ENCODE measurements around the gene ZNF217. TPM values are rescaled to one million over a fixed set of nuclear protein-coding genes. Genes with fewer than 3 reads are reported as not detected.
"Not testable (repeated sequence)": the region's sequence is repeated elsewhere in the genome, so short reads cannot be mapped to it uniquely, and the experiment has no call there.

The ZNF217 gene
- total RNA-seq, 2 experiments from 2014 or later: 37.2 to 38.3 TPM

- H3K9me3 Mint-ChIP-seq; H3K27me3 Mint-ChIP-seq (ENCODE audit: low read depth); H3K27ac Mint-ChIP-seq; H3K4me1 Mint-ChIP-seq (ENCODE audit: low read depth); DNase-seq; CTCF ChIA-PET; H3K4me3 Mint-ChIP-seq; H3K36me3 Mint-ChIP-seq (ENCODE audit: low read depth); intact Hi-C loops (cut with micrococcal nuclease): not testable (repeated sequence)
Measured at GRCh38 chr20:53551719-53552571, 41.7 kb downstream of the ZNF217 start.

GRCh38 chr20:53550280-53551187 lies 43.1 kb downstream of the ZNF217 start:
- H3K4me1 Mint-ChIP-seq (ENCODE audit: low read depth): peaks cover 2% of the 10 kb centered on the region
- H3K27ac Mint-ChIP-seq: no peak overlapping the region
- no peaks in the 10 kb centered on the region for H3K36me3 Mint-ChIP-seq (ENCODE audit: low read depth)
- DNase-seq: no peak
- intact Hi-C loops (cut with micrococcal nuclease): no loop called here
- CTCF ChIA-PET: interaction anchor here (0.6 to 1.3 kb wide), 4 partner anchors 22 to 1238 kb away, joined by 3 to 7 read pairs (median 4); no protein-coding TSS in a partner anchor
- no peak overlapping the region for H3K4me3 Mint-ChIP-seq
- no peaks in the 10 kb centered on the region for H3K27me3 Mint-ChIP-seq (ENCODE audit: low read depth)
- no peaks in the 10 kb centered on the region for H3K9me3 Mint-ChIP-seq

GRCh38 chr20:53547664-53548239 lies 45.9 kb downstream of the ZNF217 start:
- intact Hi-C loops (cut with micrococcal nuclease): loop anchor here (1.0 to 10.0 kb wide), 6 partner anchors 135 to 1419 kb away; no protein-coding TSS in a partner anchor
- peak; percentile 70 for DNase-seq
- H3K4me3 Mint-ChIP-seq: no peak overlapping the region
- CTCF ChIA-PET: interaction anchor here (0.5 to 2.1 kb wide), 28 partner anchors 9 to 1748 kb away, joined by 3 to 11 read pairs (median 3); no protein-coding TSS in a partner anchor
- H3K27ac Mint-ChIP-seq: no peak overlapping the region
- H3K4me1 Mint-ChIP-seq (ENCODE audit: low read depth): peaks cover 2% of the 10 kb centered on the region
- no peaks in the 10 kb centered on the region for H3K36me3 Mint-ChIP-seq (ENCODE audit: low read depth)
- no peaks in the 10 kb centered on the region for H3K9me3 Mint-ChIP-seq
- H3K27me3 Mint-ChIP-seq (ENCODE audit: low read depth): no peaks in the 10 kb centered on the region

GRCh38 chr20:53539516-53539915 lies 54.1 kb downstream of the ZNF217 start:
- H3K36me3 Mint-ChIP-seq (ENCODE audit: low read depth): no peaks in the 10 kb centered on the region
- CTCF ChIA-PET: interaction anchor here (0.6 to 1.0 kb wide), 4 partner anchors 29 to 1228 kb away, joined by 3 to 7 read pairs (median 4); no protein-coding TSS in a partner anchor
- intact Hi-C loops (cut with micrococcal nuclease): no loop called here
- no peak for DNase-seq
- no peak overlapping the region for H3K27ac Mint-ChIP-seq
- no peaks in the 10 kb centered on the region for H3K4me1 Mint-ChIP-seq (ENCODE audit: low read depth)
- H3K27me3 Mint-ChIP-seq (ENCODE audit: low read depth): no peaks in the 10 kb centered on the region
- H3K9me3 Mint-ChIP-seq: no peaks in the 10 kb centered on the region
- H3K4me3 Mint-ChIP-seq: no peak overlapping the region

GRCh38 chr20:53536382-53536781 lies 57.3 kb downstream of the ZNF217 start:
- DNase-seq; H3K36me3 Mint-ChIP-seq (ENCODE audit: low read depth); H3K27me3 Mint-ChIP-seq (ENCODE audit: low read depth); H3K4me3 Mint-ChIP-seq; CTCF ChIA-PET; intact Hi-C loops (cut with micrococcal nuclease); H3K9me3 Mint-ChIP-seq; H3K27ac Mint-ChIP-seq; H3K4me1 Mint-ChIP-seq (ENCODE audit: low read depth): not testable (repeated sequence)

GRCh38 chr20:53535878-53536277 lies 57.8 kb downstream of the ZNF217 start:
- DNase-seq: no peak
- no peaks in the 10 kb centered on the region for H3K9me3 Mint-ChIP-seq
- no peak overlapping the region for H3K4me3 Mint-ChIP-seq
- H3K27me3 Mint-ChIP-seq (ENCODE audit: low read depth): no peaks in the 10 kb centered on the region
- no peaks in the 10 kb centered on the region for H3K36me3 Mint-ChIP-seq (ENCODE audit: low read depth)
- CTCF ChIA-PET: no interaction called here
- H3K4me1 Mint-ChIP-seq (ENCODE audit: low read depth): no peaks in the 10 kb centered on the region
- H3K27ac Mint-ChIP-seq: no peak overlapping the region
- intact Hi-C loops (cut with micrococcal nuclease): no loop called here

- DNase-seq: no peak
- no peak overlapping the region for H3K4me3 Mint-ChIP-seq
- no peaks in the 10 kb centered on the region for H3K36me3 Mint-ChIP-seq (ENCODE audit: low read depth)
- H3K9me3 Mint-ChIP-seq: peaks cover 2% of the 10 kb centered on the region
- H3K4me1 Mint-ChIP-seq (ENCODE audit: low read depth): no peaks in the 10 kb centered on the region
- no peaks in the 10 kb centered on the region for H3K27me3 Mint-ChIP-seq (ENCODE audit: low read depth)
- intact Hi-C loops (cut with micrococcal nuclease): no loop called here
- CTCF ChIA-PET: no interaction called here
- H3K27ac Mint-ChIP-seq: no peak overlapping the region
Measured at GRCh38 chr20:53534037-53534436, 59.6 kb downstream of the ZNF217 start.

- no peak overlapping the region for H3K27ac Mint-ChIP-seq
- CTCF ChIA-PET: no interaction called here
Measured at GRCh38 chr20:53533500-53533899, 60.1 kb downstream of the ZNF217 start.

GRCh38 chr20:53532654-53533312 lies 60.9 kb downstream of the ZNF217 start:
- H3K27ac Mint-ChIP-seq; intact Hi-C loops (cut with micrococcal nuclease); H3K27me3 Mint-ChIP-seq (ENCODE audit: low read depth); DNase-seq; H3K36me3 Mint-ChIP-seq (ENCODE audit: low read depth); H3K4me3 Mint-ChIP-seq; H3K4me1 Mint-ChIP-seq (ENCODE audit: low read depth); H3K9me3 Mint-ChIP-seq: not testable (repeated sequence)
- CTCF ChIA-PET: interaction anchor here (0.6 kb wide), 1 partner anchor 407 kb away, joined by 3 read pairs; no protein-coding TSS in a partner anchor

More at GRCh38 chr20:53533500-53533899, 60.1 kb downstream of the ZNF217 start:
- DNase-seq: no peak
- Mint-ChIP-seq H3K36me3 (ENCODE audit: low read depth) (no peaks in the 10 kb centered on the region), H3K4me3 (no peak overlapping the region), H3K9me3 (peaks cover 2% of the 10 kb centered on the region), H3K27me3 (ENCODE audit: low read depth) (no peaks in the 10 kb centered on the region), H3K4me1 (ENCODE audit: low read depth) (no peaks in the 10 kb centered on the region)
- intact Hi-C loops (cut with micrococcal nuclease): no loop called here

GRCh38 chr20:53530440-53530839 lies 63.2 kb downstream of the ZNF217 start:
- Mint-ChIP-seq H3K4me3 (no peak overlapping the region), H3K36me3 (ENCODE audit: low read depth) (no peaks in the 10 kb centered on the region), H3K27ac (no peak overlapping the region), H3K27me3 (ENCODE audit: low read depth) (no peaks in the 10 kb centered on the region), H3K9me3 (peaks cover 2% of the 10 kb centered on the region), H3K4me1 (ENCODE audit: low read depth) (no peaks in the 10 kb centered on the region)
- intact Hi-C loops (cut with micrococcal nuclease): no loop called here
- CTCF ChIA-PET: no interaction called here
- no peak for DNase-seq

- Mint-ChIP-seq H3K36me3 (ENCODE audit: low read depth) (no peaks in the 10 kb centered on the region), H3K9me3 (peaks cover 2% of the 10 kb centered on the region), H3K27ac (no peak overlapping the region), H3K4me1 (ENCODE audit: low read depth) (no peaks in the 10 kb centered on the region), H3K4me3 (no peak overlapping the region), H3K27me3 (ENCODE audit: low read depth) (no peaks in the 10 kb centered on the region)
- intact Hi-C loops (cut with micrococcal nuclease): no loop called here
- no peak for DNase-seq
- CTCF ChIA-PET: no interaction called here
Measured at GRCh38 chr20:53529658-53530057, 64.0 kb downstream of the ZNF217 start.

GRCh38 chr20:53527196-53527595 lies 66.4 kb downstream of the ZNF217 start:
- no peak overlapping the region for H3K27ac Mint-ChIP-seq
- CTCF ChIA-PET: no interaction called here
- H3K36me3 Mint-ChIP-seq (ENCODE audit: low read depth): no peaks in the 10 kb centered on the region
- no peaks in the 10 kb centered on the region for H3K4me1 Mint-ChIP-seq (ENCODE audit: low read depth)
- peaks cover 2% of the 10 kb centered on the region for H3K9me3 Mint-ChIP-seq
- intact Hi-C loops (cut with micrococcal nuclease): no loop called here
- DNase-seq: no peak
- H3K27me3 Mint-ChIP-seq (ENCODE audit: low read depth): no peaks in the 10 kb centered on the region
- no peak overlapping the region for H3K4me3 Mint-ChIP-seq
